ENCODE results near the gene PLK1. TPM values are rescaled to one million over a fixed set of nuclear protein-coding genes. Genes with fewer than 3 reads are reported as not detected.
"Not testable (repeated sequence)": the region's sequence is repeated elsewhere in the genome, so short reads cannot be mapped to it uniquely, and the experiment has no call there.

Gene PLK1
- total RNA-seq, result 1.6 TPM

DNA sequence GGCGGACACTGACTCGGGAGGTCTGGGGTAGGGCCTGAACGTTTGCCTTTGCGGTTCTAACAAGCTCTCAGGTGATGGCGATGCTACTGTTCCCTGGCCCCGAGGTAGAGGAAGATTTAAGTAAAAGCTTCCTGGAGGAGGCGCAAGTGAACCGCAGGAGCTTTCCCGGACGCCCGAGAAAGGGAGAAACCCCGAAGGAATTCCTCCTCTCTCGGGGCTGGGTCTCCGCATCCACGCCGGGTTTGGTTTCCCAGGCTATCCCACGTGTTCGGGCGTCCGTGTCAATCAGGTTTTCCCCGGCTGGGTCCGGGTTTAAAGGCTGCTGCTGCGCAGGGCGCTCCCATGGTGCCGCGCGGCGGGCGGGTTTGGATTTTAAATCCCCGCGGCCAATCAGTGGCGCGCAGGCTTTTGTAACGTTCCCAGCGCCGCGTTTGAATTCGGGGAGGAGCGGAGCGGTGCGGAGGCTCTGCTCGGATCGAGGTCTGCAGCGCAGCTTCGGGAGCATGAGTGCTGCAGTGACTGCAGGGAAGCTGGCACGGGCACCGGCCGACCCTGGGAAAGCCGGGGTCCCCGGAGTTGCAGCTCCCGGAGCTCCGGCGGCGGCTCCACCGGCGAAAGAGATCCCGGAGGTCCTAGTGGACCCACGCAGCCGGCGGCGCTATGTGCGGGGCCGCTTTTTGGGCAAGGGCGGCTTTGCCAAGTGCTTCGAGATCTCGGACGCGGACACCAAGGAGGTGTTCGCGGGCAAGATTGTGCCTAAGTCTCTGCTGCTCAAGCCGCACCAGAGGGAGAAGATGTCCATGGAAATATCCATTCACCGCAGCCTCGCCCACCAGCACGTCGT is at the start of gene PLK1:
TSS of gene PLK1 (plus strand) at position 460 of the 844 bp plus-strand sequence. CDS start at position 504, 44 bp downstream.
- DNase-seq (ENCODE audit: low spot score in 2 of 2) (peak; percentile 55 to 85), FAIRE-seq (no peak)

DNA sequence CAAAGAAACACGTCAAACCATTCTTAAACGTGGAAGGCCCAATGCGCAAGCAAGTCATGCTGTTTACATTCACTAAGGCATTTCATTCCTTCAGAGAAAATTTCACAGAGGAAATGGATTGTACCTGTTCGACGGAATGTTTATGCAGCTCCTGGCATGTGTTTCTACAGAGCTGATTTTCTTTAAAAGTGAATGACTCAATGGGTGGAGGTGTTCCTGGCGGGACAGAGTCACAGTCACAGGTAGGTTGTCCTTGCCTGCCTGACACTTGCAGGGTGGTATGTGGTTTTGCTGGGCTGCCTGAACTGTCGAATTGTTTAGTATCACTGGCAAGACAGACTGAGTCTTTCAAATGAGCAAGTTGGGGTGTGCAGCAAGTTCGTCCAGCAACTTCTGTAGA is 49.2 kb upstream of the PLK1 start:
- DNase-seq (ENCODE audit: low spot score in 2 of 2) (no peak), FAIRE-seq (no peak)

DNA sequence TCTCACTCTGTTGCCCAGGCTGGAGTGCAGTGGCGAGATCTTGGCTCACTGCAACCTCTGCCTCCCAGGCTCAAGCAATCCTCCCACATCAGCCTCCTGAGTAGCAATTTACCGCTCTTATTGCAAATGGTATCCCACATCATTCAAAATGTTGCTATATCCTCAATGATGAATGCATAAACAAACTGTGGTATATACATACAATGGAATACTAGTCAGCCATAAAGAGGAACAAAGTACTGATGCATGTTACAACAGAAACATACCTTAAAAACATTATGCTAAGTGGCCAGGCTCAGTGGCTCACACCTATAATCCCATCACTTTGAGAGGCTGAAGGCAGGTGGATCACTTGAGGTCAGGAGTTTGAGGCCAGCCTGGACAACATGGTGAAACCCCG is 46.8 kb upstream of the PLK1 start:
- DNase-seq (ENCODE audit: low spot score in 2 of 2); FAIRE-seq: not testable (repeated sequence)

DNA sequence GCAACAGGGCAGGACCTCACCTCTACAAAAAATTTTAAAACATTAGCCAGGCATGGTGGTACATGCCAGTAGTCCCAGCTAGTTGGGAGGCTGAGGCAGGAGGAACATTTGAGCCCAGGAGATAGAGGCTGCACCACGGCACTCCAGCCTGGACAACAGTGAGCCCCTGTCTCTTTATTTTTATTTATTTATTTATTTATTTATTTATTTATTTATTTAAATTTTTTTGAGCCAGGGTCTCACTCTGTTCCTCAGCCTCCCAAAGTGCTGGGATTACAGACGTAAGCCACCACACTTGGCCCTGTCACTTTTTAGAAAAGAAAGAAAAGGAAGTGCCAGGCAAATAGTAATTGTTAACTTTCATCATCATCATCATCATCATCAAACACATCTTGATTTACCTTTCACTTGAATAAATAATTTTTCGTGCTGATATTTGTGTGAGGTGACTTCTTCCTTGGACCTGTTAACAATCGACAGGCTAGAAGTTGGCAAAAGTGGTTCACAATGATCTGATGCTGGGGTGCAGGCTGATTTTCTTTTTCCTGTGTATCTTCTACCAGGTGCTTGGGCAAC is 44.1 kb upstream of the PLK1 start:
- DNase-seq (ENCODE audit: low spot score in 2 of 2) (no peak), FAIRE-seq (no peak)

DNA sequence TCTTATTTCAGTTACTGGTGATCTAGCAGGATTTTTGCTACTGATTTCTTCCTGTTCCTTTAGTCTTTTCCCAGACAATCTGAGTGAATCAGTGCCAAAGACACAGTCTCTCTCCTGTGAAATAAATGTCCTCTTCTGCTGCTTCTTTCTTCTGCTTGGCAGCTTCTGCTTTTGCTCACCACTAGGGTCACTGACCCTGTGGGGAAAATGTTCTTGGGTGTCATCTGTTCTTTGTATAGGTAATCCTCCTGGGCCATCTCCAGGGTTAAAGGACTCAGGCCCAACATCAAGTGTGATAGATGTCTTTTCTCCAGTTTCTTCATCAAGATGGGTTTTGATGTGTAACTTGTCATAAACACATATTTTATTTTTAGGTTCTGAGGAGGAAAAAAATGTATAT is 42.7 kb upstream of the PLK1 start:
- DNase-seq (ENCODE audit: low spot score in 2 of 2) (no peak), FAIRE-seq (no peak)

DNA sequence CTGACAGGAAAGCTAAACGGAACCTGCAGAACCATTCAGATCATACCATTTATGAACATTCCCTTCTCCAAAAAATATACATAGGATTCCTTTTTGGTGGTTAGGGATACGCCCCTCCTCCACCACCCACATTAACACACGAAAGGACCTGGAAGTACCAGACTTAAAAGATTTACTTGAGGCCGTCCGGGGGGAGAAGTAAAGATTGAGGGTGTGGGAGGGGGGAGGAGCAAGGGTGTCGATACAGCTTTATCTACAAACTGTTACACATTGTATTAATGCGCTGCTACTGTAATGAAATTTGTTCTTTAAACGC is 38.1 kb upstream of the PLK1 start:
- DNase-seq (ENCODE audit: low spot score in 2 of 2) (peak; percentile 10 to 18), FAIRE-seq (no peak)

GRCh38 chr16:23640931-23641765 is 37.5 kb upstream of the PLK1 start, which contains the start of the genes DCTN5 and PALB2:
DCTN5 (plus strand) TSS chr16:23641466; CDS start chr16:23641543, 77 bp downstream.
PALB2 (minus strand) TSS chr16:23641310; CDS start chr16:23641157, 153 bp downstream.
- FAIRE-seq, result no peak

DNA sequence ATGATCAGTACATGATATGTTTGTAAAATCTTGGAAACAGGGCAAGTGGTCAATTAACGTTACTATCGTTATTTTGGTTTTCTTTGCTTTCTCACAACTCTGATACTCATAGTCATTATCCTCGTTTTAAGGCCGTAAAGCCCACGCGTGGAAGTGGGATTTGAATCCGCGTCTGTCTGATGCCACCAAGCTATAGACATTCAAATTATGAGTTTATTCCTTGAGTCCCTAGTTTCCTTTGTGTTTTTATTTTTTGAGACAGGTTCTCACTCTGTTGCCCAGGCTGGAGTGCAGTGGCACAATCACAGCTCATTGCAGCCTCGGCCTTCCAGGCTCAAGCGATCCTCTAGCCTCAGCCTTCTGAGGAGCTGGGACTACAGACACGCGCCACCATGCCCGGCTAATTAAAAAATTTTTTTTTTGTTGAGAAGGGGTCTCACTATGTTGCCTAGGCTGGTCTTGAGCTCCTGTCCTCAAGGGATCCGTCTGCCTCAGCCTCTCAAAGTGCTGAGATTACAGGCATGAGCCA is 36.4 kb upstream of the PLK1 start:
- DNase-seq (ENCODE audit: low spot score in 2 of 2) (no peak), FAIRE-seq (no peak)

More at GRCh38 chr16:23640931-23641765, 37.5 kb upstream of the PLK1 start, which contains the start of the genes DCTN5 and PALB2:
- DNase-seq (ENCODE audit: low spot score in 2 of 2), result peak; percentile 80 to 95

DNA sequence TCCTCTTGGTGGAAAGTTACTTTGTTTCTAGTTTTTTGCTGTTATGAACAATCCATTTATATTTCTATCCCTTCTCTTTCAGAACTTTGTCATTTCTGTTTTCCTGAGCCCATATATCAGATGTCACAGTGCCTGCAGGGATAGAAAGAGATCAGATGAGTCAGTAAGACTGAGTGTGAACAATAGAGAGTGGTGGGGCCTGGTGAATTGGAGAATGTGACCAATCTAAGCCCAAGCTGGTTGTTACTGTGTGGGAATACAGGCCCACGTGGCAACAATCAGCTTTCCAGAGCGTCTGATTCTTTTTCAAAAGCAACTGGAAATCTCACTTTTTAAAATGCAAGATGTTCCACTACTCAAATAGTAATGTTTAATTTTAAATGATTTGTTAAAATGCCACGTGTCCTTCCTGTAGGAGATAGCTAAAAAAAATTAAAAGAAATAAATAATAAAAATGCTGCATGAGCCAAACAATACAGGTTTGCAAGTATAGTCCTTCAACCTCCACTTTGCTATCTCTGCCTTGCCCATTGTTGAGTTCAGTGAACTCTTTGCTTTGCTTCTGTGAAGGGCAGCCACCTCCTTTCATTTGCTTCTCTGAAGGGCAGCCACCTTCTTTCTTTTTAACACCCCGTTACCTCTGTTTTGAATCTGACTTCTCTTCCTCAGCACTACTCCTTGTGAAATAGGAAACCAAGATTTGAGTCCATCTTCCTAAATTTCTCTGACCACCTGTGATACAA is 27.8 kb upstream of the PLK1 start:
- FAIRE-seq (no peak), DNase-seq (ENCODE audit: low spot score in 2 of 2) (no peak)

DNA sequence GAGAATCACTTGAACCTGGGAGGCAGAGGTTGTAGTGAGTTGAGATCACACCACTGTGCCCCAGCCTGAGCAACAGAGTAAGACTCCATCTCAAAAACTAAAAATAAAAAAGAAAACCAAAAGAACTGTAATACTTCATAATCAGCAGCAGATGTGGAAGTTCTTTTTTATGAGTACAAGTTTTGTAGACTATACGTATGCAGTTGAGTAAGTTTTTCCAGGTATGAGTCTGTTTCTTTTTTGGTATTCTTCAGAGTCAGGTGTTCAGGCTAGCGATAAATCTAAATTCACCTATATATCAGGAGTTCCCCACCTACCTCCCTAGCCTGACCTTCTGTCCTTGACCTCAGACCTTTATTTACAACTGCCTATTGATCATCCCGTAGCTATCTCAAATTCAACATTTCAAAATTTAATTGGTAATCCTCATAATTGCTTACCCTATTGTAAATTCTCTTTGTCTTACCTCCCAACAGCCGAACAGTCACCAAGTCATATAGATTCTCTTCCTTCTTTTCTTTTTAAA is 26.7 kb upstream of the PLK1 start:
- no peak for FAIRE-seq
- DNase-seq (ENCODE audit: low spot score in 2 of 2), result no peak

- FAIRE-seq (no peak), DNase-seq (ENCODE audit: low spot score in 2 of 2) (no peak)
These were observed 14.8 kb upstream of the PLK1 start for GRCh38 chr16:23663918-23664317.

DNA sequence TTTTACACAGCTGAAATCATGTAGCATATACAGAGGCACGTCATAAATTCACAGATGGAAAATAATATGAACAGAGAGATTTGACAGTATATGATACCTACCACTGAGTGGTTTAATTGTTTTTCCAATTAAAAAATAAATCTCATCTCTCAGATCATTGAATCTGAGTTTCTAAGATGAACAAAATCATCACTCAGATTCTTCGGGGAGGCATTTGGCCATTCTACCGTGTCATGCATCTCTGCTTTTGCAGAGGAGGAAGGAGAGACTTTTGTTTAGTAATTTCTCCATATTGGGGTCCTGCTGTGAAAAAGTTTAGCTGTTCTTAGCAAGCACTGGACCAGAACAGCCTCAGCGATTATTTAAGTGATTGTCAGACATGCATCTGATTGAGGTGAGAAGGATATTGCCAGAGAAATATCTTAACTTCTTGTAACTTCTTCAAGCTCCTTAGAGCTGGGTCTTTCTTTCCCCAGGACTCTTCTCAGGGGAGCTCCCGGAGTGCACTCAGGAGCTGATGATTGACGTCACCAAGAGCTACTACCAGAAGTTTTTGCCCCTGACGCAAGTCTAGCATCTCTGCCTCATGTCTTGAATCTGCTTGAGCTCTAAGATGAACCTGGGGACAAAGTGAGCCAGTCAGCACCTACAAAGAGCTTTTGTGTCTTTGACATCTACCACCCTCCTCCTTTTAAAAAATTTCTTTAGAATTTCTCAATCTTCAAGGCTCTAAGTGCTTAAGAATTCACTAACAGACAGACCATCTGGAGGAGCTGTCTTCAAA is 11.9 kb upstream of the PLK1 start:
- DNase-seq (ENCODE audit: low spot score in 2 of 2), result no peak
- no peak for FAIRE-seq

DNA sequence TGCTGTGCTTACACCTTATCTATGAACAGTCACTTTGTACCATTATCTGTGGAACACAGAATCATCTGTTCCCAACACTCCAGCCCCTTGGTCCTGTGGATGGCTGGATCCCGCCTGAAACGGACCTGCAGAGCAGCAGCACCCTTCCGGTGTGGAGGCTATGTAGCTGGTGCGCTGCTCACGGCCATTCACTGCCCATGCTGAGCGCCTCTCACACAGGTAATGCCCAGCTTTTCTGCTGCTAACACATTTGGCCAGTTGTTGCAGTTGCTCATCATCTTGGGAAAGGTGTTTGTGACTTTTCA is 11.4 kb upstream of the PLK1 start:
- no peak for FAIRE-seq
- no peak for DNase-seq (ENCODE audit: low spot score in 2 of 2)

- DNase-seq (ENCODE audit: low spot score in 2 of 2), result no peak
These were observed 10.5 kb upstream of the PLK1 start for GRCh38 chr16:23668225-23668624.

GRCh38 chr16:23668873-23669272 is 9.8 kb upstream of the PLK1 start:
- FAIRE-seq (no peak), DNase-seq (ENCODE audit: low spot score in 2 of 2) (no peak)

More at GRCh38 chr16:23668225-23668624, 10.5 kb upstream of the PLK1 start:
- no peak for FAIRE-seq

DNA sequence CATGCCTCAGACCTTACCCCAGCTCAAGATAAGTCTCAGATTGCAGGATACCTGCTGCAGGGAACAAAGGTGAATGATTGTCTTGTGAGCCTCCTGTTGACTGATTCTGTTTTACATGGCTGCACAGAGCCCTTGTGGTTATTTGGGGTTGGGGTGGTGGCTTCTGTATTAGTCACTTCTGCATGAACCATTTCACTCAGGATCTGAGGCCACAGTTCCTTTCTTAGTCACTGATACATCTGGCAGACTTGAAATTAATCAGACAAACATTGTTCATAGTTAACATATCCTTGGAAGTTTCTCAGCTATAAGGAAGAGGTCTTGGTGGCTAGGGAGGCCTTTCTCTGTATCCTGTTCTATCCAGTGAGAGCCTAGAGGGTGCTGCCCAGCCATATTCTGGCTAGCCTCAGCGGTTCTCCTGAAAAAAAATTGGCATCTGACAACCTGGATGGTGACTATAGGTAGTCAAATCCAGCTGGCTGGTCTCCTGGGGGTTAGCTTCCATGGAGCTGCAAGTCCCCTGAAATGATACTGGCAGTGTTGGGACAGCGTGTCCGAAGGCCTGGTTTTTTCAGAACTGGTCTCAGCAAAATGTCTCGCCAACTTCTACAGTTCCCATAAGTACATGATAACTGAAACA is 8.4 kb upstream of the PLK1 start:
- no peak for DNase-seq (ENCODE audit: low spot score in 2 of 2)
- FAIRE-seq, result no peak

DNA sequence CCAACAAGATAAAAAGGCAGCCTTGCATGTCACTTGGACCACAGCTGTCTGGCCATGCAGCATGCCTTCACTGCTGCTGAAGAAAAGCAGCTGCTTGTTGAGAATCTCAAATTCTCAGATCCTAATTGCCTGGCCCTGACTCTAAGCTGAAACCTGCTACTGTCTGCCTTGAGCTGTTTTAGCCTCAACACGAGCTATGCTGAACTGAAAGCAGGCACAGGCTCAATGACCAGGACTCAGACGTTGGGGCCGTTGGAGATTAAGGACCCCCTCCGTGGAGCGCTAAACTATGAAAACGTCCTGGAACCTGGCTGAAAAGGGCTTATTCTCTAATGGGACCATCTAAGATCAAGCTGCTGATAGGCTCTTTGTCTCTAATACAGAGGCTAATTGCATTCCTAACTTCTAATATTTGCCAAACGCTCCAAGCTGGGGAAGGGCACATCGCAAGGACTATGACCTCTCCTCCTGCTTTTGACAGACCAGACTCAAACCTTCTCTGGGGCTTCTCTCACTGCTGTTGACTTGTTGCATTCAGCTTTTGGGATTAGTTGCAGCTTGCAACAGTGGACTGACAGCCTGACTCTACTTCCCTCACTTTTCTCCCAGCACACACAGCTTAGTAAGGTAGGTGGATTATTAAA is 4.6 kb upstream of the PLK1 start:
- no peak for DNase-seq (ENCODE audit: low spot score in 2 of 2)
- FAIRE-seq, result no peak

GRCh38 chr16:23676924-23677480 is 1.7 kb upstream of the PLK1 start:
- FAIRE-seq (no peak), DNase-seq (ENCODE audit: low spot score in 2 of 2) (no peak)
